ENCODE data around the gene PVRIG.
A peak's percentile ranks its signal among the peaks of the same experiment; 100 is the strongest.
"Not testable (repeated sequence)": the region's sequence is repeated elsewhere in the genome, so short reads cannot be mapped to it uniquely, and the experiment has no call there.

Gene PVRIG

DNA sequence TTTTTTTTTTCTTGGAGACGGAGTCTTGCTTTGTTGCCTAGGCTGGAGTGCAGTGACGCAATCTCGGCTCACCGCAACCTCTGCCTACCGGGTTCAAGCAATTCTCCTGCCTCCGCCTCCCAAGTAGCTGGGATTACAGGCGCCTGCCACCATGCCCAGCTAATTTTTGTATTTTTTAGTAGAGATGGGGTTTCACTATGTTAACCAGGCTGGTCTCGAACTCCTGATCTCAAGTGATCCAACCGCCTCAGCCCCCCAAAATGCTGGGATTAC, 27.1 kb downstream of the PVRIG start:
- not testable (repeated sequence) for H3K4me1 ChIP-seq (ENCODE audit: control insufficient read depth in 1 of 2, insufficient read depth in 2 of 2, low read length in 2 of 2); H3K79me2 ChIP-seq (ENCODE audit: control insufficient read depth, insufficient read depth, low read length, poor library complexity); H3K4me2 ChIP-seq (ENCODE audit: low read length); H2BK5ac ChIP-seq (ENCODE audit: low read depth, low read length, poor library complexity); H3K36me3 ChIP-seq (ENCODE audit: control insufficient read depth in 1 of 2, insufficient read depth in 2 of 2, low read length in 2 of 2); H3K27me3 ChIP-seq (ENCODE audit: insufficient read depth, low read length); H4K8ac ChIP-seq (ENCODE audit: low read depth, low read length); H3K9ac ChIP-seq (ENCODE audit: low read length); H4K12ac ChIP-seq (ENCODE audit: low read depth, low read length); H3K79me1 ChIP-seq (ENCODE audit: low read length); H3K9me3 ChIP-seq (ENCODE audit: insufficient read depth, low read depth, low read length); H2AK5ac ChIP-seq (ENCODE audit: low read length); H3K27ac ChIP-seq (ENCODE audit: low read depth, low read length); H2BK120ac ChIP-seq (ENCODE audit: insufficient read depth, low read length, poor library complexity); H3K23ac ChIP-seq (ENCODE audit: low read length); H3K4ac ChIP-seq (ENCODE audit: low read depth, low read length); H3K4me3 ChIP-seq (ENCODE audit: low read depth, low read length); DNase-seq
- Histone ChIP-seq H2BK12ac (ENCODE audit: low read length) (peak overlapping the region; percentile 21), H3K18ac (ENCODE audit: low read length) (peak overlapping the region; percentile 72), H3K14ac (ENCODE audit: low read length) (peak overlapping the region; percentile 39), H4K91ac (ENCODE audit: low read depth, low read length) (peak overlapping the region; percentile 63), H2AFZ (ENCODE audit: insufficient read depth, low read length, poor library complexity) (peak overlapping the region; percentile 17)
- no CpG with 5 or more reads among the region's 9 CpGs for WGBS (ENCODE audit: extremely low coverage, insufficient coverage, insufficient read length)

DNA sequence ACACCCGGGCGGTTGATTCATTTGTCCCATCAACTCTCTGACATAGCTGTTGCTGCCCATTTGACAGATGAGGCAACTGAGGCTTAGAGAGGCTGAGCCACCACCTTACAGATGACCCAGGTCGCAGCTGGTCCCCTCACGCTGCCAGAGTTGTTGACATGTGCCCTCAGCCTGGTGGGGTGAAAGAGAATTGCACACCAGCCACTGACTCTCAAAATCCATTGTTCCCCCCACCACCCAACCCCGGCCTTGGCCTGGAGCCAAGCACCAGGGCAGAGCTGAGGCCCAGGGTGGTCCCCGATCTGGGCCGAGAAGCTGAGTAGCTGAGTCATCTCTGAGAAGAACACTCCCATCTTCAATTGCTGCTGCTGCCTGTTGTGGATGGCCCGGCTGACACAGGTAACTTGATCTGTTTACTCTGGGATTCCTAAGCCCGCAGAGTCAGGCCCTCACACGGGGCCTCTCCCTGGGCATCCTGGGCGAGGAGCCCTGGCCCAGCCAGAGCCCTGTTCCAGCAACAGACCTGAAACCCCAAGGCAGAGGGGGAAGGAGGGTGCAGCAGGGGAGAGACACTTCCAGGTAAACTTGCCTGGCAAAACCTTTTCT, 27.5 kb downstream of the PVRIG start:
- peaks cover 3 to 5% of the 10 kb centered on the region in 2 experiments for H3K4me1 ChIP-seq (ENCODE audit: control insufficient read depth in 1 of 2, insufficient read depth in 2 of 2, low read length in 2 of 2)
- H3K79me2 ChIP-seq (ENCODE audit: control insufficient read depth, insufficient read depth, low read length, poor library complexity), result no peaks in the 10 kb centered on the region
- H2AK5ac ChIP-seq (ENCODE audit: low read length), result no peak overlapping the region
- H3K14ac ChIP-seq (ENCODE audit: low read length), result peak overlapping the region; percentile 39
- no peak overlapping the region for H3K4me3 ChIP-seq (ENCODE audit: low read depth, low read length)
- H2AFZ ChIP-seq (ENCODE audit: insufficient read depth, low read length, poor library complexity), result peak overlapping the region; percentile 17
- H3K9ac ChIP-seq (ENCODE audit: low read length), result no peak overlapping the region
- no peak overlapping the region for H4K12ac ChIP-seq (ENCODE audit: low read depth, low read length)
- no peak overlapping the region for H3K4ac ChIP-seq (ENCODE audit: low read depth, low read length)
- peak overlapping the region; percentile 21 for H2BK12ac ChIP-seq (ENCODE audit: low read length)
- peak; percentile 72 to 84 for DNase-seq
- H2BK5ac ChIP-seq (ENCODE audit: low read depth, low read length, poor library complexity), result peak overlapping the region; percentile 21
- H3K9me3 ChIP-seq (ENCODE audit: insufficient read depth, low read depth, low read length), result no peaks in the 10 kb centered on the region
- H3K18ac ChIP-seq (ENCODE audit: low read length), result peak overlapping the region; percentile 72
- peak overlapping the region; percentile 61 for H2BK120ac ChIP-seq (ENCODE audit: insufficient read depth, low read length, poor library complexity)
- peak overlapping the region; percentile 63 for H4K91ac ChIP-seq (ENCODE audit: low read depth, low read length)
- H3K36me3 ChIP-seq (ENCODE audit: control insufficient read depth in 1 of 2, insufficient read depth in 2 of 2, low read length in 2 of 2), result no peaks in the 10 kb centered on the region
- H3K79me1 ChIP-seq (ENCODE audit: low read length), result peaks cover 6% of the 10 kb centered on the region
- H3K23ac ChIP-seq (ENCODE audit: low read length), result no peak overlapping the region
- no peaks in the 10 kb centered on the region for H3K27me3 ChIP-seq (ENCODE audit: insufficient read depth, low read length)
- peak overlapping the region; percentile 33 for H4K8ac ChIP-seq (ENCODE audit: low read depth, low read length)
- H3K27ac ChIP-seq (ENCODE audit: low read depth, low read length), result peak overlapping the region; percentile 58
- peak overlapping the region; percentile 36 for H3K4me2 ChIP-seq (ENCODE audit: low read length)
- no CpG with 5 or more reads among the region's 11 CpGs for WGBS (ENCODE audit: extremely low coverage, insufficient coverage, insufficient read length)

GRCh38 chr7:100248483-100248882, 28.7 kb downstream of the PVRIG start:
- Histone ChIP-seq H3K79me2 (ENCODE audit: control insufficient read depth, insufficient read depth, low read length, poor library complexity) (no peaks in the 10 kb centered on the region), H2BK5ac (ENCODE audit: low read depth, low read length, poor library complexity) (peak overlapping the region; percentile 12), H3K9ac (ENCODE audit: low read length) (no peak overlapping the region), H2AFZ (ENCODE audit: insufficient read depth, low read length, poor library complexity) (no peak overlapping the region), H2AK5ac (ENCODE audit: low read length) (no peak overlapping the region), H3K18ac (ENCODE audit: low read length) (no peak overlapping the region), H3K14ac (ENCODE audit: low read length) (no peak overlapping the region), H3K4ac (ENCODE audit: low read depth, low read length) (no peak overlapping the region), H3K9me3 (ENCODE audit: insufficient read depth, low read depth, low read length) (no peaks in the 10 kb centered on the region), H3K4me2 (ENCODE audit: low read length) (no peak overlapping the region), H3K27ac (ENCODE audit: low read depth, low read length) (no peak overlapping the region), H3K27me3 (ENCODE audit: insufficient read depth, low read length) (no peaks in the 10 kb centered on the region), H4K8ac (ENCODE audit: low read depth, low read length) (no peak overlapping the region), H2BK12ac (ENCODE audit: low read length) (no peak overlapping the region), H3K79me1 (ENCODE audit: low read length) (peaks cover 6% of the 10 kb centered on the region), H4K91ac (ENCODE audit: low read depth, low read length) (no peak overlapping the region), H2BK120ac (ENCODE audit: insufficient read depth, low read length, poor library complexity) (no peak overlapping the region), H3K36me3 (ENCODE audit: control insufficient read depth in 1 of 2, insufficient read depth in 2 of 2, low read length in 2 of 2) (no peaks in the 10 kb centered on the region), H3K23ac (ENCODE audit: low read length) (no peak overlapping the region), H4K12ac (ENCODE audit: low read depth, low read length) (no peak overlapping the region), H3K4me3 (ENCODE audit: low read depth, low read length) (no peak overlapping the region), H3K4me1 (ENCODE audit: control insufficient read depth in 1 of 2, insufficient read depth in 2 of 2, low read length in 2 of 2) (peaks cover 3 to 5% of the 10 kb centered on the region in 2 experiments)
- no CpG with 5 or more reads among the region's 10 CpGs for WGBS (ENCODE audit: extremely low coverage, insufficient coverage, insufficient read length)
- no peak for DNase-seq

DNA sequence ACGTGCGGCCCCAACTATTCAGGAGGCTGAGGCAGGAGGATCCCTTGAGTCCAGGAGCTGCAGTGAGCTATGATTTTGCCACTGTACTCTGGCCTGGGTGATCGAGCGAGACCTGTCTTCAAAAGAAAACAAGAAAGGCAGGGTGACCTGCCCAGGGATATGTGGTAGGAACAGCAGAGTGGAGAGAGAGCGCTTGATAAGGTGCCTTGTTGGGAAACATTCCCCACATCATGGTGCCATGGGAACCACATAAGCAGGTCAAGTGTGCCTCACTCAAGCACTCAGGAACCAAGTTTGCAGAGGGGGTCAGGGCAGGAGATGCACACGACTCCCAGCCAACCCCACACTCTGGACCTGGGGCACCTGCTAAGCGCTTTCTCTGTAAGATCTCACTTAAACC, 37.3 kb downstream of the PVRIG start:
- Histone ChIP-seq H3K4me3 (ENCODE audit: low read depth, low read length) (no peak overlapping the region), H3K9ac (ENCODE audit: low read length) (no peak overlapping the region), H3K23ac (ENCODE audit: low read length) (no peak overlapping the region), H2AK5ac (ENCODE audit: low read length) (no peak overlapping the region), H2BK12ac (ENCODE audit: low read length) (no peak overlapping the region), H3K27me3 (ENCODE audit: insufficient read depth, low read length) (no peaks in the 10 kb centered on the region), H3K9me3 (ENCODE audit: insufficient read depth, low read depth, low read length) (no peaks in the 10 kb centered on the region), H3K14ac (ENCODE audit: low read length) (no peak overlapping the region), H2BK120ac (ENCODE audit: insufficient read depth, low read length, poor library complexity) (no peak overlapping the region), H3K18ac (ENCODE audit: low read length) (no peak overlapping the region), H3K4ac (ENCODE audit: low read depth, low read length) (no peak overlapping the region), H4K12ac (ENCODE audit: low read depth, low read length) (no peak overlapping the region), H3K4me2 (ENCODE audit: low read length) (no peak overlapping the region), H3K27ac (ENCODE audit: low read depth, low read length) (no peak overlapping the region), H3K79me2 (ENCODE audit: control insufficient read depth, insufficient read depth, low read length, poor library complexity) (no peaks in the 10 kb centered on the region), H3K4me1 (ENCODE audit: control insufficient read depth in 1 of 2, insufficient read depth in 2 of 2, low read length in 2 of 2) (no peaks in the 10 kb centered on the region), H3K79me1 (ENCODE audit: low read length) (no peaks in the 10 kb centered on the region), H2AFZ (ENCODE audit: insufficient read depth, low read length, poor library complexity) (no peak overlapping the region), H4K8ac (ENCODE audit: low read depth, low read length) (no peak overlapping the region), H4K91ac (ENCODE audit: low read depth, low read length) (no peak overlapping the region), H2BK5ac (ENCODE audit: low read depth, low read length, poor library complexity) (no peak overlapping the region), H3K36me3 (ENCODE audit: control insufficient read depth in 1 of 2, insufficient read depth in 2 of 2, low read length in 2 of 2) (peaks cover 0 to 3% of the 10 kb centered on the region in 2 experiments)
- WGBS (ENCODE audit: extremely low coverage, insufficient coverage, insufficient read length), result no CpG with 5 or more reads among the region's 7 CpGs
- no peak for DNase-seq
